GM18526 (cell line): ENCODE measurements around the gene WNT9B.

Experiments
- POLR2A ChIP-seq: IDR thresholded peaks from 3 replicates; pipeline ENCODE4 v1.6.1; 2011; ENCODE audit not compliant: insufficient read length; ENCODE audit errors: extremely low read depth

WNT9B gene

DNA sequence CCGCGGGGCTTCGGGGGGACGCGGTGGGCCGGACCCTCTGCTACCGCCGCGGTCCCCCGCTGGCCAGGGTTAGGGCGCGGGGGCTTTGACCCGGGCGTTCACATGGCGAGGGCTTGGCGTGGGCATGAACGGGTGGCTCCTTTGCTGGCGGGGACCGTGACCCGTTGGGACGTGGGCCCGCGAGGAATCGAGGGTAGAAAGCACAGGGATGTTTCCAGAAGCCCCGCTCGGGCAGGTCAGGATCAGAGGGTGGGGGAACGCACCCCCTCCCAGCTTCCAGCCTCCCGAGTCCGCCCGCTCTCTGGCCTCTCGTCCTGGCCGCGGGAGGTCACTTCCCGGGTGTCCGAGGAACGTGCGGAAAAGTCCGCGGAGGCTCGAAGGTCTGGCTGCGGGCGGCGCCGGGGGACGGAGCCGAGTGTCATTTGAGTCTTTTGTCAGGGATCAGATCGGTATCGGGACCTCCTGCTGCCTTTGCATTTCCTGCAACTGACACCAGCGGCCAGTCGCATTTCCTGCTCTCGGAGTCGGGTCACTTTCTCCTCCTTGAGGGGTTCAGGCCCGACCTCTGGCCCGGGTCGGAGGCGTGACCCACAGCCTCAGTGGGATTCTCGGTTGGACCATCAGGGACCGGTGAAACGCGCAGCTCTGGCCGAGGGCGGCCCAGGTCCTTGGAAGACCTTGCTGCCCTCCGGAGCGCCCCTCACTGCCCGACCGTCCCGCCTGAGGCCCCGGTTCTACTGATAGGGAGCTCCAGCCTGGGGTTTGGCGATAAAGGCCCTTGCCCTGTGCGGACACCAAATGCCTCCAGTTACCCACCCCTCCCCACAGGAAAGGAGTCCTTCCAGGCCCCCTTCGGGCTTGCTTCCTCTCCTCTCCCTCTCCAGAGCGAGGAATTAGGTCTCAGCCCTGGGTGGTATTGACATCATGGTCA lies 32.2 kb upstream of the WNT9B start:
- TF ChIP-seq POLR2A, result no peak

DNA sequence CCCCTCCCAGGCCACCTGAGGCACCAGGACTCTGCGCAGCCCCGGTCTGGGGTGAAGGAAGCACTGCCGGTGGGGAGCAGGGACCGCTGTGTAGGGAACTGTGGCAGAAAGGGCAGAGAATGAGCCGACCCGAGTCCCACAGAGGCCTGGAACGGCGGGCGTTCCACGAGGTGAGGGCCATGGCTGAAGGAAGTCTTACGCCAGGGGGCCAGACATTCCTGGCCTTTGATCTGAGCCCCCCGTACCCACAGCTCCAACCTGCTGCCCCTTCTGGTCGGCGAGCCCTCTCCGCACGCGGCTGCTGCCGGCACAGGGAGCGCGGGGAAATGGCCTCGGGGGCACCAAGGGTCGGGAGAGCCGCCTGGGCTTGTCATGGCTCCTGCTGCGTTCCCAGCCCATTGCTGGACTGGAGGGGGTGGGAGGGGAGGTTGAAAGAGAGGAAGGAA lies 31.5 kb upstream of the WNT9B start:
- no peak for TF ChIP-seq POLR2A

DNA sequence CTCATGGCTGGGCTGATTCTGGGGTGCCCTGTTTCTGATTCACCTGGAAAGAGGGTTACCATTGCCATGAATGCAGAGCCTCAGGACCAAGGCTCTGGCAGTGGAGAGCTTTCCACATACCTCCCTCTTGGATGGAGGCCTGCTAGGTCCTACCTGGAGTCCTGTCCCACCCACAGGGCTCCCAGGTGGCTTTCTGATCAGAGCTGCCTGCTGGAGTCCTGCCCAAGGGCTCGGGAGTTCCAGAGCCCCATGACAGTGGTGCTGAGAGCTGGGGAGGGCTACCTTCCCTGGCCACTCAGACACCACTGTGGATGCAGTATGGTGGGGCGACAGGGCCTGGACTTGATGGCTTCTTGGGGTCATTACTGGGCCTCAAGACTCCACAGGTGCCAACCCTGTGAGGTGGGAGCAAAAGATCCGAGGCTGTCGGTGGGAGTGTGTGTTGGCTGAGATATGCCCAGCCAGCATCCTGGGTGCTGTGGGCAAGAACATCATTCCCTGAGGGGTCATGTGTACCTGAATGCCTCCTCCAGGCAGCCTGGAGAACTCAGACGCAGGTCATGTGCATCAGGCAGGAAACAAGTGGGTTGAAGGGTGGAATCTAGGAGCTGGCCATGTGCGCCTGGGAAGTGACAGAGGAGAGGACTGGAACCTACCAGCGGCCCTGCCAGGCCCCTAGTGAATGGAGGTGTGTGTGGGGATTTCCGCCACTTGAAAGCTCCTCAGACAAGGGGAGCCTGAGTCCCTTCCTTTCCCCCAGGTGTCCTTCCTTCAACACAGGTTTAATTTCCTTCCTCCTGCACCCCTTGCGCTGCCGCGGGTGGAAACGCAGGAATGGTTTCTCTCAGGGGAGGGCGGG lies 30.6 kb upstream of the WNT9B start:
- no peak for TF ChIP-seq POLR2A

DNA sequence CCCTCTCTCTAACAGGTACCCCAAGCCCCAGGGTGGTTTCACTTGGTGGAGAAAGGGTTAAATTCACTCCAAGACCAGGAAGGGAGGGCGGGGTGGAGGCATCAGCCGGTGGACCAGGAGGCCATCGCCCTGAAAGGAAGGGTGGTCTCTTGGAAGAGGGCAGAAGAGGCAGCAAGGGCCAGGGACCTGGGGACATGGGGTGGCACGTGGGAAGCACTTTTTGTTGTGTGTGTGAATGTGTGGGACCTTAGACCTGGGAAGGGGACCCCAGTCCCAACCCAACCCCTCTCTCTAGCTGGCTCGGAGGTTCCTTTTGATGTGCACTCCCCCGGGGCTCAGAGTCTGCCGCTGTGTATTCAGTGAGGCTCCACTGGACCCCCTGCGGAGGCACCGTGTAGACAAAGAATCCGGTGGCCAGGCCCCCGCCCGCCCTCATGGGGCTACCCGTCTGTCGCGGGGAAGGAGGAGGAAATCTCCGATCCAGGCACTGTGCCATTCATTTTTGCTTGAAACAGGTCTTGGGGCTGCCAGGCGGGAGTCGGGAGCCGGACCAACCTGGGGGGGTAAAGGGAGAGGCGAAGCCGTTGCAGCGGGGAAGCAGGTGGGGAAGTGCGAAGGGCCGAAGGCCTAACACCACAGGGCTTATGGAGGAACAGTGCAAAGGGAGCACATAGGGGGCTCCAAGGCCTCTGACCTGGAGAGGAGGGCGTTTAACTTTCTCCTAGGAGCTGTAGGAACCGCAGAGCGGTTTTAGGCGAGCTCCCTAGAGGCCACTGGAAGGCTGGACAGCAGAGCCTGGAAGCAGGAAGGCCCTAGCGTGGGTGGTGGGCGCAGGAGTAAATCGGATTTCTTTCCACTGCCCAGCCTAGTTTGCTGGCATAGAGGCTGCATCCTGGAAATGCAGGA lies 29.6 kb upstream of the WNT9B start:
- TF ChIP-seq POLR2A, result no peak

DNA sequence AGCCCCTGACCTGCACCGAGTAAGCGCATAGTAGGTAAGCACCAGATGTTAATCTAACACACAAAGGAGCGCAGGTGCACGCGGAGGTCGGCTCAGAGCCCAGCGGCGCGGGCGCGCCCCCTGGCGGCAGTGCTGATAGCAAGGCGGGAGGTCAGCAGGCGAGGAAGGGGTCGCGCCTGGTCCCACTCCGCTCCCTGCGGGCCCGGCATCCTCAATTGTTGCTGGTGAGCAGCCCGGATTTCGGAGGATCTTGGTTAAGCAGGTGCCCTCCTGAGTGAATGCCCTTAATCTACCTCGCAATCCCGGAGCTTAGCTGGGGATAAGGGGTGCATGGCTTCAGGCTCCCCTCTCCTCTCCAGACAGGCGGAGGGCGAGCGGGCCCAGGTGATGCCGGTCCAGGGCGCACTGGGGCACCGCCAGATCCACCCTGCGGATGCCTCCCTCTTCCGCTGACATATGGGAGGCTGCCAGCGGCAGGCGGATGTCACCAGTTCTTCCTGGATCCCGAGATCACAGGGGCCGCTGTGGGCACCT lies 28.9 kb upstream of the WNT9B start:
- no peak for TF ChIP-seq POLR2A

DNA sequence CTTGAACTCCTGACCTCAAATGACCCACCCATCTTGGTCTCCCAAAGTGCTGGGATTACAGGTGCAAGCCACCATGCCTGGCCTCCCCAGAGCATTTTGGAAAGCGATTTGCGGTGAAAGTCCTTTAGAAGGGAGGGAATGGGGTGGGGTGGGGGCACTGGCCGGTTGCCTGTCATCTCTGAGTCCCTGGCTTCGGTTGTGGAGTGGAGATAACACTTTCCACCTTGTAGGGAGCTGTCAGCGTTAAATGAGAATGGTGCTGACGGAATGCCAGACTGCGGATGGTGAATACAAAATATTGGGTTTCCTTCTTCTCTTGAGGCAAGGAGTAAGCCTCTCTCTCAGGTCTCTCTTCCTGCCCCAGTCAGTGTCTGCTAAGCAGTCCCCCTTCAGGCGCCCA lies 27.7 kb upstream of the WNT9B start:
- no peak for TF ChIP-seq POLR2A

DNA sequence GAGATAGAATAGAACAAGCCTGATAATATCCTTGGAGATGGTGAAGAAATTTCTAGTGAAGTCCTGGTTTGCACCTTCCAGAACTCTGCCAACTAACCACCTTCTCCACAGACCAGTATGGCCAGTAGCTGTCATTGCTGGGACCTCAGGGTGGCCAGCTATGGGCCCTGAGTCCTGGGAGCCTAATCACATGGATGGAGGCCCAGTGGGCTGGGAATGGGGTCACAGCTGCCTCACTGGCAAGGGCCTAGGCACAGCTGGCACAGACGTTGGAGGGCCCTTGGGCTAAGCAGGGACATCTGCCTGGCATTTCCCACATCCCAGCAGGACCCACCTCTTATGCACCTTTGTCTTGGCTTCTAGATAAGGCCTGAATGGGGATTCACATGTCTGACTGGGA lies 25.3 kb upstream of the WNT9B start:
- no peak for TF ChIP-seq POLR2A

DNA sequence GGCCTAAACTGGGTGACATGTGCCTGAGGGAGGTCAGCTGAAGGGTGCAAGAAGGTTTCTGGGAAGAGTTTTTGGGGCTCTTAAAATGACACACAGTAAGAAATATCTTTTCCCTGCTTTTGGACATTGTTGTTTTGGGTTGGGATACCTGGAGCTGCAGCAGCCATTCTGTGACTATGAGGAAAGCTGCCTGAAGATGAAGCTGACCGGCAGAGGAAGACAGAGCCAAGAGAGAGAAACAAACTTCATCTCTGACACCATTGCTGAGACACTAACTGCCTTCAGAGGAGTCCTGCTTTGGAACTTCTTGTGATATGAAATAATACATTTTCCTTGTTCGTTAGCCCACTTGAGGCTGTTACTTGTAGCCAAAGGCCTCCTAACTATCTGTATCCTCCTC lies 24.1 kb upstream of the WNT9B start:
- TF ChIP-seq POLR2A, result no peak

DNA sequence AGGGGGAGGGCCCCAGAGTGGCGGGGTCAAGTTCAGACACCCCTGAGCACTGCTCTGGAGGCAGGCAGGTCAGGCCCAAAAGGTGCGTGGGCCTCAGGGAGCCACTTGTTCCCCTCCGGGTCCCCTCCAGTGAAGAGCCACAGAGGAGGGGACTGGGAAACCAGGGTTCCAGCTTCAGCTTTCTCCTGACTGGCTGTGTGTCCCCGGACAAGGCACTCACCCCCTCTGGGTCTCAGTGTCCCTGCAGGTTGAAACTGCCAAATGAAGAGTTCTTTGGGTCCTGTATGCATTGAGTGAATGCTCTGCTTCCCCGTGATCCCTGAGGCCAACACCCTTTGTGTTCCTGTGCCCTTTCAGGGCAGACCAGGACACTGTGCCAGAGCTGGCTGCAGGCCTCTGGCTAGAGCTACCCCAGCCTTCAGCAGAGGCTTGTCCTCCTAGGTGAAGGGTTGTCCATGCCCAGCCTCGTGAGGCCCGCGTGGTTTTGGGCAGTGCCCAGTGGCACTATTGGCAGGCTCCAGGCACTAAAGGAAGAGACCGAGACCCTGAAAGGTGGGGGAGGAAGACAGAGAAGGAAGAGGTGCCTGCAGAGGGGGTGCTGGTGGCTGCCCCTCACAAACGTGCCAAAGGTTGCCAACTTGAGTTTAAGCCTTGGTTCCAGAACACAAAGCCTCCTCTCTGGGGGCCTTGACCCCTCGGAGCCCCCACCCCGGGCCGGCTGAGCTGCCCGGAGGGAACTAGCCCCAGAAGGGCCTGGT lies 19.6 kb upstream of the WNT9B start:
- no peak for TF ChIP-seq POLR2A

DNA sequence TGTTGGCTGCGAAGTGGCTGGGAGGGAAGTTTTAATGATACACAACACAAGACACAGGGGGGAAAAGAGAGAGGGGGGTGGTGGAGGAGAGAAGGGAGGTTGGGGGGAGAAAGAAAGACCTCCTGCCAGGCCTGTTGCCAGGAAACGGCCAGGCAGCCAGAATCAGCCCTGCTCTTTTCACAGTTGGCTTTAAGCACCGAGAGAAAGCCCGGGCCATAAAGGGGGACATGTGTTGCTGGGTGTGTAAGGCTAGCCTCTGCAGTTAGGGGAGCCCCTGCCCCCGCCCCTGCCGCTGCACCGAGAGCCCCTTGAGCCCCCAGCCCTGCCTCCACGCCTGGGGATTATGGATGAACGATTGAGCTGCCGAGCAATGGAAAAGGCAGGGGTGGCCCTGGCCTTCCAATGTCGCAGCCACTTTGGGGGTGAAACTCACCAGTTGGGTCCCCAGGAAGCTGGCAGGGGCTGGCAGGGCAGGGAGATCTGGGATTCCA lies 19.0 kb upstream of the WNT9B start:
- TF ChIP-seq POLR2A, result no peak

DNA sequence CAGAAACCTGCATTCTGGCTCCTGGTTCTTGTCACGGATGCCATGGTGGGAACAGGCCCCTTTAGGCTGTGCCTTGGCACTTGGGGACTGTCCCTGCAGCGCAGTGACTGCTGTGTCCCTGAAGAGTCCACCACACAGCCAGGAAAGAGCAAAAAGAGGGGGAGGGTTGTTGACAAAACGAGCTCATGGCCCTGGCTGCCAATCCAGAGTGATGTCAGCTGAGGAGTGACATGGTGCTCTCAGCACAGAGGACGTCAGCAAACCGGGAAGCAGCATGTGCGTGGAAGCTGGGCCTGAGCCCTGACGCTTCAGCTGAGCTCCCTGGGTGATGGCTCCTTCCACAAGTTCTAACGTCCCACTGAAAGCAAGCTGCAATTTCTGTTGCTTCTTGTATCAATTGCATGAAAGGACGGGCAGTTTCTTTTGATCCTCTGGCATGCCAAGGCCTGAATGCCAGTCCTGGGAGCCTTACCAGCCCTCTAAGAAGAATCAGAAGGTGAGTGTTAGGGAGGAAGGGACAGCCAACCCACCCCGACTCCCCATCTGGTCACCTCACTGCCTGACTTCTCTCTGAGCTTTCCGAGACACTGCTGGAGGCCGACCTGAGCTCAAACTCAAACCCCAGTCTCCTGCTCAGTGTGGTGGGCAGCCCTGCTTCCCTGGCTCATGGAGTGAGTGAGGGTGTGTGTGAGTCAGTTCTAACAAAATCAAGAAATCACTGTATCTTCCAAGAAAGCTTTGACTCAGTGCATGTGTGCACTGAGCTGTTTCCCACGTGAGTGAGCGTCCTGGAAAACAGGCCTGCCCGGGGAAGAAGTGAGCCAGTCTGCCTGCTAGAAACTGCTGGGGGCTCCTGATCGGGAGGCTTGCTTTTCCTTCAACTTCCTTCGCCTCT lies 18.2 kb upstream of the WNT9B start:
- no peak for TF ChIP-seq POLR2A

DNA sequence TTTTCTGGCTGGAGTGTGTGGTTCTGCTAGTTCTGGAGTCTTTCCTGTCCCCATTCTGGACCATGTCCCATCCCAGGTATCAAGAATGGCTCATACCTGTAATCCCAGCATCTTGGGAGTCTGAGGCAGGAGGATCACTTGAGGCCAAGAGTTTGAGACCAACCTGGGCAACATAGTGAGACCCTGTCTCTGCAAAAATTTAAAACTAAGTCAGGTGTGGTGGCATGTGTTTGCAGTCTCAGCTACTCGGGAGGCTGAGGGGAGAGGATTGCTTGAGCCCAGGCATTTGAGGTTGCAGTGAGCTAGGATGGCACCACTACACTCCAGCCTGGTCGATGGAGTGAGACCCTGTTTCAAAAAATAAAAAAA lies 17.6 kb upstream of the WNT9B start:
- no peak for TF ChIP-seq POLR2A

DNA sequence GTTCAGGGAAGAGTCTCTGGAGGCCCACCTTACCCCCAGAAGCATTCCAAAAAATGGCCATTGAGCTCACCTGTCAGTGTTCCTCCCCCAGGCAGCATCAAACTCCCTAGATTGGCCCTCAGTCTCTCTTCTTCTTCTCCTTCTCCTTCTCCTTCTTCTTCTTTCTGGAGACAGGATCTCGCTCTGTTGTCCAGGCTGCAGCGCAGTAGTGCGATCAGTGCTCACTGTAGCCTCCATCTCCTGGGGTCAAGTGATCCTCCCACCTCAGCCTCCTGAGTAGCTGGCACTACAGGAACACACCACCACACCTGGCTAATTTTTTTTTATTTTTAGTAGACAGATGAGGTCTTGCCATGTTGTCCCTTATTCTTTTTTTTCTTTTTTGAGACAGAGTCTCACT lies 16.5 kb upstream of the WNT9B start:
- TF ChIP-seq POLR2A, result no peak
